GM18520 (cell line): ENCODE data around the gene STAB1.

Source experiments
- ATAC-seq: cut with Tn5 transposase; IDR thresholded peaks from one replicate; pipeline ENCODE4 v1.9.1; 2021; ENCODE audit not compliant: unreplicated experiment

The STAB1 gene

DNA sequence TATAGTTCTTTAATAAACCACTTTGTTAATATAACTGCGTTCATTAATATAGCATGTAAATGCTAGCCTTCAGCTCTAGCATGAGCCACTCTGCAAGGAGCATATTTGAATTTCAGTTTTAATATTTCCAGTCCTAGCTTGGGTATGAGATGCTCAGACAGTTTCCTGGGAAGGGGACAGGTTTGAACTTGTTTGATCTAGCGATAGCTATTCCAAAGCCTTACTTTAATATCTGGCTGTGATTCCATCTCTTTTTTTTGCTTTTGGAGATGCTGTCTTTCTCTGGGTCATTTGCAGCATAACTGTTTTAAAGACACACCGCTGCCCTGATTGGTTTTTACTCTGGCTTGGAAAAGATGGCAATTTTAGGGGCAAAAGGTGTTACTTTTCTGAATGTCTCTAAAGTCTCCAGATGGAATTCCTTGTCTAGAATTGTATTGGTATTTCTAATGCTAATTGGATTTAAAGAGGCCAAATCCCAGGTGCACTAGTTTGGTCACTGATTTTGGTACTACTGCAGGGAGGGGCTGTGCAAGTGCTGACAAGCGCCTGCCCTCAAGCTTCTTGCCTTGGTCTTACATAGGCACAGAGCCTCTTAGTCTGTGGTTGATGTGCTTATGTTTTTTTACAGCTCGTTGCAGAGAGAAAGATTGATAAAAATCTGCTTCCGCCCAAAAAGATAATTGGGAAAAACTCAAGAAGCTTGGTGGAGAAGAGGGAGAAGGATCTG is 36.9 kb upstream of the STAB1 start:
- no peak for ATAC-seq

DNA sequence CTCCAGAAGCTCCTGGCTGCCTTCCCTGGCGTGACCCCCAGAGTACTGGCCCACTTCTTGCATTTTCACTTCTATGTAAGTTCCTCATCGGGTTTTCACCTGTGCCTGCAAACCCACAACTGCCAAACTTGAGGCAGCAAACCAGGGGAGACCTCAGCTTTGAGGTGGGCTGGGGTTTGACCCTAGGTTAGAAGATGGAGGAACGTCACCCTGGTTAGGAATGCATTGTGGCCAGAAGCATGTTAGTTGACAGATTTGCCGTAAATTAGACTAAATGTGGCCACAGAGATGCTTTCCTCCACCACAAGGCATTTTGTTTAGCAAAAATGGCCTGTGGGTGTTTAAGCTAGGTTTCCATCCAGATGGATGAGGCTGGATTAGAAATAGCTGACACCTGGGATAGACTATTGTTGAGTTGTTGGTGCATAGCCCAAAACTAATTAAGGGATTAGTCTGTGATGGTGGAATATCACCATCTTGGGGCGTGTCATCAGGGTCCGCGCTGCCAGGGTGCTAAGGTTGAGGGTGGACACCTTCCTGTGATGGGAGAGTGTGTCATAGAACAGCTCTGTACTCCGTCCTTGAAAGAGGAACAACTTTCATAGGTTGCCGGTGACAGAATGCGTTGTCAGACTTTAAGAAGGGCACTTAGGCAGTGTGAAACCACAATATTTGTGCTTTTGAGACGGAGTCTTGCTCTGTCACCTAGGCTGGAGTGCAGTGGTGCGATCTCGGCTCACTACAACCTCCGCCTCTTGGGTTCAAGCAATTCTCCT is 36.2 kb upstream of the STAB1 start:
- no peak for ATAC-seq

DNA sequence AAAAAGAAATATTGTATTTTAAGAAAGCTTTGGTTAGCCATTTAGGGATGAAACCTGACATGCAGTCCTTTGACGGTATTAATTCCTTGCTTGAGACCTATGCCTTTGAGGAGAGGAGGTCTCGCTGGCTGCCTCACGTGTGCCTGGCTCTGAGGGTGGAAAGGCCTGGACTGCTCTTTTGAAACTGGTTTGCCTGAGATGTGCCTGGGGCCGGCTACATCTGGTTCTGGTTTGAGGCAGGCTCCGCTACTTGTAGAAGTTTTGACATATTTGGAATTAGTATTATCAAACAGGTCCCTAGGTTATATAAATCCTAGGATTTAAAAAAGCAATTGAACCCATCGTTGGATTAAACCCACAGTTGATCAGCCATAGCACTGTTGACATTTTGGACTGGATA is 33.3 kb upstream of the STAB1 start:
- no peak for ATAC-seq

- ATAC-seq, result no peak
These were observed 31.7 kb upstream of the STAB1 start for GRCh38 chr3:52463416-52463815.

DNA sequence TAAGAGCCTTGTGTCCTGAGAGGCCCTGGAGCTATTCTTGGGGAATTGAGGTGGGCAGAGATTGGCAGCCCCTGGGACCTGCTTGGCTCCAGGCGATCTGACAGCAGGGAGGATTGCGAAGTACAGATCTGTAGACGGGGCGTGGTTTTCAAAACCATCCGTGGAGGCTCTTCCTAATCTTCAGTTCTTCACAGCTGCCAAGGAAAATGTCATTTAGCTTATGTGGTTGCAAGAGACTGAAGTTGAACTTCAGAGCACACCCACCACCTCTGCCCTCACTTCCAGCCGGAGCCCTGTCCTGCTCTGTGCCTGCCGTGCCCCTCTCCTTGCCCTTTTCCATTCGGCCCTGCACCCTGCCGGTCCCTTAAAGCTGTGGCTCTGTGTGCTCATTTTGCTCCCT is 26.8 kb upstream of the STAB1 start:
- no peak for ATAC-seq

DNA sequence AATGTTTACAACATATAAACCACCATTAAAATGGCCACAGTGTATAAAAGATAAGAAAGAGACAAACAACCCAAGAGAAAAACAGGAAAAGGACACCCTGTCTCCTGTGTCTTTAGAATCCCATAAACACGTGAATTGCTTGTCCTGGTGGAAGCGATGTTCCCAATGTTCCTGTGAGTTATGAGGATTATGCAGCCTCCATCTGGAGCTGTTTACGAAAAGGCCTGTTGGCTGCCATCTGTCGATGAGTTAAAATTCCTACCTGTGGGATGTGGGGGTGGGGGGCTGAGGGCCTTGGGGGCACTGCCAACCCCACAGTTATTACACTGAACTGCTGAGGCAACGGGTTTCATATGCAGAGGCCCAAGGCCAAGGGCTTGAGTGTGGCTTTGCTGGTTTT is 26.1 kb upstream of the STAB1 start:
- ATAC-seq, result no peak

DNA sequence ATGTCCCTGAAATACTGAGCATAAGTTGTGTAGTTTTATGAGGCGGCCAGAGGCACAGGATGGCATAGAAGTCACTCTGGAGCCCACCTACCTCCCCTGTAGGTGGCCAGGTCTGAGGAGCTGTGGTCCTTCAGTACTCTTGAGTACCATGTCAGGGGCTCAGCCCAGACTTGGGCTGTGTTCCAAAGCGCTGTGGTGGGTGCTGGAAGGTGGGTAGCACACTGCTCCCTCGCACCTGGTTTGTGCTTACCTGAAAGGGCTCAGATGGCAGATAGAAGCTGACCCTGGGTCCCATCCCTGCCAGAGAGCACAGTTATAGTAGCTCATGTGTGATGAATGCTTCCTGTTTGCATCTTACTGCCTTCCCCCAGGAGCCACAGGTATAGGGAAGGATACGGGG is 24.2 kb upstream of the STAB1 start:
- ATAC-seq, result no peak

GRCh38 chr3:52471371-52472238 is 23.5 kb upstream of the STAB1 start:
- ATAC-seq, result no peak

GRCh38 chr3:52472239-52473000 is 22.7 kb upstream of the STAB1 start:
- no peak for ATAC-seq

DNA sequence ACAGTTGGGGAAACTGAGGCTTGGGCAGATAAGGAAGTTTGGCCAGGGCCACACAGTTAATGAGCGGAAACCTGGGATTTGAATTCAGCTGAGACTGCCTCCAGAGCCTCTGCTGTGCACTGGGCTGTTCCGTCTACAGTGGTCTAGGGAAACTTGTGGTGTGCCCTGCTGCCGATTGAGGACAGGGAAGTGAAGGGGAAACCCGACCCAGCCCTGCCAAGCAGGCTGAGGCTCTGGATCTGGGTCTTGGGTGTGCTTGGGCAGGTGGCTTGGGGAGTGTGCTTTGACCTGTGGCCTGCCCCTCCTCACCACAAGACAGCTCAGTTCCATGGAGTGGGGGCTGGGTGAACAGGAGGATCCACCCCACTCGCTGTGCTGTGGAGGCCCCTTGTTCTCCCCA is 22.1 kb upstream of the STAB1 start:
- no peak for ATAC-seq

DNA sequence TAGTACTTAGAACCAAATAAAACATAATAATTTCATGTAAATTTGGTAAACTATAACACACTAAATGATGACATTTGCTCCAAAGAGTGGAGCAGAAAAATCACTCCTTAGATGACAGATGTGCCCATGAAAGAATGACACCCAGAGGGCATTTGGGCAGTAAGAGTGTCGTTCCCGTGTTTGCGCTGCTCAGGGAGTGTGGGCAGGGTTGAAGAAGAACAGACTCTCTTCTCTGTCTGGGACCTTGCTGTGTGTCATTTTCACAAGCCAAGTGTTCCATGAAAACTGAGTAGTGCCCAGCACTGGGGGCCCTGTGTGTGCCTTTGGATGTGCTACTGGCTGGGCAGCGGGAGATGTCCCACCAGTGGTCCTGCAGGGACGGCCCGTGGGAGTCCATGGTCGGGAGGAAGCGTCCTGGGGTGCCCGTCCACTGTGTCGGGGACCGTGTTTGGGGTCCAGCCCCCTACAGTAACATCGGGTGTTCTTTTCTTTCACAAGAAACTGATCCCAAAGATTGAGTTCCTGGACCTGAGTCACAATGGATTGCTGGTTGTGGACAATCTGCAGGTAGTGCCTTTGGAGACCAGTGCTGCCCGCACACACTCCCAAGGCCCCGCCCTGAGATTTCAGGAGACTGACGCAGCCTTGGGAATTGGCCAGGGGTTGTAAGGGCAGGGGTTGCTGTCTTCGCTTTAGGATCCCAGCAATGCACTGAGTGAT is 17.9 kb upstream of the STAB1 start:
- no peak for ATAC-seq

- no peak for ATAC-seq
These were observed 17.4 kb upstream of the STAB1 start for GRCh38 chr3:52477796-52478095.

DNA sequence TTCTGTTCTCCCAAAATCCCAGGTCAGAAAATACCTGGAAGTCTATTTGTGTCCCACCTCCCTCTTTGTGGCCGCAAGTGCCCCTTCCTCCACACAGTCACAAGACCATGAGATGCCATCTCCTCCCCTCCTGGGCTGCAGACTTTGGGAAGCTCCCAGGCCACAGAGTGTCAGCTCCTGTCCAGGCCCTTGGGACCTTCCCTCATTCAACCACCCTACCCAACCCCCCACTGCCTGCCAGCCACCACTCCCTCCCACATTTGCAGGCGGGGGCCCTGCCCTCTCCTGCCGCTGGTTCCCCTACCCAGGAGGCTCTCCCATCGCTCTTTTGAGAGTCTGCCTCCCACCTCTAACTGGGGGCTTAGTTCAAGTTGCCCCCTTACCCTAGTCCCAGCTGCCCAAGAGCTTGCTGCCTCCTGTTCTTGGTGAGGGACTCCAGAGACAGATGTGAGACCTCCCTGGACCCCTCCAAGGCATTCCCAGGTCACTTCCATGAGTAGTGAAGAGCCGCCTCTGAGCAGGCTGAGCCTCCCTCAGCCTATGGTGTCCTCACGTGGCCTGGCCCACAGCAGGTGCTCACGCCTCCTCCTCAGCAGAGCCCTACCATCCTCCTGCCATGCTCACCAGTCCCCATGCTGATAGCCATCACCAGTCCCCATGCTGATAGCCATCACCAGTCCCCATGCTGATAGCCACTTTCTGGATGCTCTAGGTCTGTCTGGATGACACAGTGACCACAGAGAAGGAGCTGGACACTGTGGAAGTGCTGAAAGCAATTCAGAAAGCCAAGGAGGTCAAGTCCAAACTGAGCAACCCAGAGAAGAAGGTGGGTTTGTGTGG is 15.9 kb upstream of the STAB1 start:
- no peak for ATAC-seq

DNA sequence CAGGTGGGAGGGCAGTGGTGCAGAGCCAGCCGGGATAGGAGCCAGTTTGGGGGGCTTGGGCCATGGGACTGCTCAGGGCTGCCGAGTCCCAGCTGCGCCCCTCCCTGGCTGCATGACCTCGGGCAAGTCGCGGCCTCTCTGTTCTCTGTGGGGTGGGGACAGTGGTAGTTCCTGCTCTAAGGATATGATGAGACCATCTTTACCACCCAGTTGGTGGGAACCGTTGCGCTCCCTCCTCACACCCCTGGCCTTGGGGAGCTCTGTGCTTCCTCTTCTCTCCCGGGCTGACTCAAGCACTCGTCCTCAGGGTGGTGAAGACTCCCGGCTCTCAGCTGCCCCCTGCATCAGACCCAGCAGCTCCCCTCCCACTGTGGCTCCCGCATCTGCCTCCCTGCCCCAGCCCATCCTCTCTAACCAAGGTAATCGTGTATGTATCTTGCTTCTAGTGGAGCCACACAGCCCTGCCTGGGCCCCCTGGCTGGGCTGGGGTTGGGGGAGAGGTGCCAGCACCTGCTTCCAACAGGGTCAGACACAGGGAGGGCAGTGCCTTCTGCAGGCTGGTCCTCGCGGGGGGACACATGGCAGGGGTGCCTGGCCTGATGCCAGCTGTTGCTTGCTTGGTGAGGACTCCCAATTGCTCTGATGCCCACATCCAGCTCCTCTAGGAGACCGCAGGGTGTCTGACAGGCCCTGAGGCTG is 15.1 kb upstream of the STAB1 start:
- ATAC-seq, result no peak

DNA sequence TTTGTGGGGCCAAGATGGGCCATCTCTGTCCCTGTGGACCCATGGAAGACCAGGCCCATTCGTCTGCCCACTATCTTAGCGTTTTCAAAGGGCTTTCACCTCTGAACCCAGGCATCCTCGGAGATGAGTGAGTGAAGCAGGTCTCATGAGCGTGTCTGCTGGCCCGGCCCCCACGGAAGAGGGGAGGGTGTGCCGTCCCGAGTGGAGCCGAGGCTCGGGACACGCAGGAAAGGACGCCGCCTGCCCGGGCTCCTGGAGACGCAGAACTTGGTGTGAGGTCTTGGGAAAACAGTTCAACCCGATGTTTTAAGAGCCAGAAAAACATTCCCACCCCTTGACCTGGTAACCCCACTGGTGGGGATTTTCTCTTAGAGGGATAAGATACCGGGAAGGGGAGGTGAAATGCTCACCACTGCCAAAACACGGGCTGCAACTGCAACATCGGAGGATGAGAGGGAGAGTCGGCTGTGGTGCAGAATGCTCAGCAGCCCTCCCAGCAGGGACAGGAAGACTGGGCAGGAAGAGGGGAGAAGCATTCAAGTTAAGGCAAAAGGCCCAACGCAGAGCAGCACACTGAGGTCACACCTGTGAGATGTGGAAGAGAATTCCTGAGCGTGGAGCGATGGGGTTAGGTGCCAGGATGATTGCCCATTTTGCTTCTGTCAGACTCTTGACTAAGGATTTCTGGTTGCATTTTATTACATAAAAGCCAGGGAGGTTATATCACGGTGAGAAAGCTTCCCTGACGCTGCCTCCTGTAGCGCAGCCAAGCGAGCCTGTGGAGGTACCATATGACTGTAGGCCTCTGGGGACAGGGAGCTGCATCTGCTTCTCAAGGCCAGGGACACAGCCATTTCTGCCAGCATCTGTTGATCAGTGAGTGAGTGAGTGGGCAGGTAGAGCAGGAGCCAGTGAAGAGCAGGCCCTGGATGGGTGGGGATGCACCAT is 14.1 kb upstream of the STAB1 start:
- ATAC-seq, result no peak

DNA sequence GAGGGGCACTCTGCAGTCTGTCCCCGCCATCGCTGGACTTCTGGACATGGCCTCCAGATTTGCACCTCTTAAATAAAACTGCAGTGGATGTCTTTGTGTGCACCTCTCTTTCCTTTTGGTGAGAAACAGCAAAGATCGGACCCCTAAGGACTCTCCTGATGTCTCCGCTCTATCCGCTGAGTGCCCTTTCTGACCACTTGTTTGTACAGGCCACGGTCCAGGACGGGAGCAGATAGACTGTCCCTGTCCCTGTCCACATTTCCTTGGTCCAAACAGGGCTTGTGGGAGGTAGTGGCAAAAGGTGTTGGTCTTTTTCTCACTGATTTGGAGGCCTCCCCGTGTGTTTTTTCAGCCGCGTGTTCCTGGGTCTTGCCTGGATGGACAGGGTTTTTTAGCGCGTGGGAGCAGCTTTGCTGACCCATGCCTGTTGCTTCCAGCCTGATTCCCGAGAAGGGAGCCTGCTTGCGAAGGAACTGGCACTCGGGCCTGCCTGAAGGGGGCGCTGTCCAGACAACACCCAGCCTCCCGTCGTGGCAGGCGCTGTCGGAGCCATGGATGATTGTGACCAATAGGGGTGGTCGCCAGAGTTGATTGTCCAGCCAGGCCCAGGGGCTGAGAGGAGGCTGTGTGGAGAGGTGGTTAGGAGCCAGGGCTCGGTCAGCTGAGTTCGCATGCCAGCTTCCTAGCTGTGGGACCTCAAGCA is 13.2 kb upstream of the STAB1 start:
- no peak for ATAC-seq

GRCh38 chr3:52483081-52483480 is 12.1 kb upstream of the STAB1 start:
- no peak for ATAC-seq
